ENCODE data around the gene ADGRF3.

GRCh38 chr2:26382564-26382963 is 36.0 kb upstream of the ADGRF3 start:
- TF ChIP-seq, protein P1, sequence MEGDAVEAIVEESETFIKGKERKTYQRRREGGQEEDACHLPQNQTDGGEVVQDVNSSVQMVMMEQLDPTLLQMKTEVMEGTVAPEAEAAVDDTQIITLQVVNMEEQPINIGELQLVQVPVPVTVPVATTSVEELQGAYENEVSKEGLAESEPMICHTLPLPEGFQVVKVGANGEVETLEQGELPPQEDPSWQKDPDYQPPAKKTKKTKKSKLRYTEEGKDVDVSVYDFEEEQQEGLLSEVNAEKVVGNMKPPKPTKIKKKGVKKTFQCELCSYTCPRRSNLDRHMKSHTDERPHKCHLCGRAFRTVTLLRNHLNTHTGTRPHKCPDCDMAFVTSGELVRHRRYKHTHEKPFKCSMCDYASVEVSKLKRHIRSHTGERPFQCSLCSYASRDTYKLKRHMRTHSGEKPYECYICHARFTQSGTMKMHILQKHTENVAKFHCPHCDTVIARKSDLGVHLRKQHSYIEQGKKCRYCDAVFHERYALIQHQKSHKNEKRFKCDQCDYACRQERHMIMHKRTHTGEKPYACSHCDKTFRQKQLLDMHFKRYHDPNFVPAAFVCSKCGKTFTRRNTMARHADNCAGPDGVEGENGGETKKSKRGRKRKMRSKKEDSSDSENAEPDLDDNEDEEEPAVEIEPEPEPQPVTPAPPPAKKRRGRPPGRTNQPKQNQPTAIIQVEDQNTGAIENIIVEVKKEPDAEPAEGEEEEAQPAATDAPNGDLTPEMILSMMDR (IDR thresholded peaks at IDR 0.05): no peak
- TF ChIP-seq POLR2AphosphoS5 (IDR thresholded peaks at IDR 0.05): no peak

Measured in upper lobe of left lung (tissue), 4 donors.